ENCODE data around the gene LRRC2.
"Not testable (repeated sequence)": the region's sequence is repeated elsewhere in the genome, so short reads cannot be mapped to it uniquely, and the experiment has no call there.

DNA sequence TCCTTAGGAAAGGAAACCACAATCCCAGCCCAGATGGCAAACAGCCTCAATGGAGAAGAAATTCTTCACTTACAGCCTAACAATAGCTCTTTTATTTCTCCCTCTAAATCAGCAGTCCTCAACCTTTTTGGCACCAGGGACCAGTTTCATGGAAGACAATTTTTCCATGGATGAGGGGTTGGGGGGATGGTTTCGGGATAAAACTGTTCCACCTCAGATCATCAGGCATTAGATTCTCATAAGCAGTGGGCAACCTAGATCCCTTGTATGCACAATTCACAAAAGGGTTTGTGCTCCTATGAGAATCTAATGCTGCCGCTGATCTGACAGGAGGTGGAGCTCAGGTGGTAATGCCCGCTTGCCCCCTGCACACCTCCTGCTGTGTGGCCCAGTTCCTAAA, 17.5 kb downstream of the LRRC2 start:
- TF ChIP-seq, protein P1, sequence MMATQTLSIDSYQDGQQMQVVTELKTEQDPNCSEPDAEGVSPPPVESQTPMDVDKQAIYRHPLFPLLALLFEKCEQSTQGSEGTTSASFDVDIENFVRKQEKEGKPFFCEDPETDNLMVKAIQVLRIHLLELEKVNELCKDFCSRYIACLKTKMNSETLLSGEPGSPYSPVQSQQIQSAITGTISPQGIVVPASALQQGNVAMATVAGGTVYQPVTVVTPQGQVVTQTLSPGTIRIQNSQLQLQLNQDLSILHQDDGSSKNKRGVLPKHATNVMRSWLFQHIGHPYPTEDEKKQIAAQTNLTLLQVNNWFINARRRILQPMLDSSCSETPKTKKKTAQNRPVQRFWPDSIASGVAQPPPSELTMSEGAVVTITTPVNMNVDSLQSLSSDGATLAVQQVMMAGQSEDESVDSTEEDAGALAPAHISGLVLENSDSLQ (IDR thresholded peaks at IDR 0.05), result not testable (repeated sequence)
- TF ChIP-seq, protein P2, sequence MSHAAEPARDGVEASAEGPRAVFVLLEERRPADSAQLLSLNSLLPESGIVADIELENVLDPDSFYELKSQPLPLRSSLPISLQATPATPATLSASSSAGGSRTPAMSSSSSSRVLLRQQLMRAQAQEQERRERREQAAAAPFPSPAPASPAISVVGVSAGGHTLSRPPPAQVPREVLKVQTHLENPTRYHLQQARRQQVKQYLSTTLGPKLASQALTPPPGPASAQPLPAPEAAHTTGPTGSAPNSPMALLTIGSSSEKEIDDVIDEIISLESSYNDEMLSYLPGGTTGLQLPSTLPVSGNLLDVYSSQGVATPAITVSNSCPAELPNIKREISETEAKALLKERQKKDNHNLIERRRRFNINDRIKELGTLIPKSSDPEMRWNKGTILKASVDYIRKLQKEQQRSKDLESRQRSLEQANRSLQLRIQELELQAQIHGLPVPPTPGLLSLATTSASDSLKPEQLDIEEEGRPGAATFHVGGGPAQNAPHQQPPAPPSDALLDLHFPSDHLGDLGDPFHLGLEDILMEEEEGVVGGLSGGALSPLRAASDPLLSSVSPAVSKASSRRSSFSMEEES (CRISPR knock-in tag; IDR thresholded peaks at IDR 0.05), result not testable (repeated sequence)
- not testable (repeated sequence) for TF ChIP-seq GTF2F1 (IDR thresholded peaks at IDR 0.05; ENCODE audit: low read depth, low read length)
